A549 (cell line): ENCODE results near the gene CD80. TPM values are rescaled to one million over a fixed set of nuclear protein-coding genes. Genes with fewer than 3 reads are reported as not detected.

Source experiments
- ATAC-seq, 2 experiments: fragments of 200-7000 bp in 1 of 2; fragments of >200 bp in 1 of 2; cut with Nextera tagmentation in 1 of 2; cut with Tn5 transposase in 1 of 2; 3 replicates each; pipeline versions ENCODE4 v1.8.0 to v1.9.1; 2018 to 2020; ENCODE audit warnings: mild to moderate bottlenecking in 1 of 2, moderate library complexity in 1 of 2
- CTCF ChIA-PET: fragments of 300-600 bp; sonication (Branson Sonifier 250); formaldehyde crosslinking; extraction: SDS; loops from one replicate; lab custom pipeline; 2021; ENCODE audit warnings: antibody characterized with exemption, inconsistent platforms; lab: Yijun Ruan, JAX
- POLR2A ChIA-PET: fragments of 350-600 bp; formaldehyde crosslinking; extraction: SDS; loops from one replicate; lab custom pipeline; 2021; ENCODE audit warnings: antibody characterized with exemption, inconsistent platforms; lab: Yijun Ruan, JAX
- DNase-seq, 2 experiments: peaks; one replicate each; pipeline versions ENCODE4 v3.0.0 to v3.0.0-alpha.2; 2011 to 2016; ENCODE audit warnings: low read depth in 1 of 2, low spot score in 1 of 2
- FAIRE-seq: peaks from 2 replicates; lab custom pipeline; 2011; peaks lifted over from hg19 to GRCh38; lab: Jason Lieb, UNC
- H3K27ac ChIP-seq, 2 experiments: fragments of >200 bp; sonication (Bioruptor Twin); formaldehyde crosslinking; 3 replicates each; pipeline ENCODE4 v1.5.1; 2016 to 2017
- H3K4me1 ChIP-seq: fragments of >200 bp; sonication (Bioruptor Twin); formaldehyde crosslinking; 3 replicates; pipeline ENCODE4 v1.6.1; 2016
- H3K4me2 ChIP-seq: fragments of >200 bp; sonication (Bioruptor Twin); formaldehyde crosslinking; 3 replicates; pipeline ENCODE4 v1.6.1; 2016
- H3K4me3 ChIP-seq: fragments of >200 bp; sonication (Bioruptor Twin); formaldehyde crosslinking; 3 replicates; pipeline ENCODE4 v1.5.1; 2016
- H3K9me3 ChIP-seq: fragments of >200 bp; sonication (Bioruptor Twin); formaldehyde crosslinking; 3 replicates; pipeline ENCODE4 v1.6.1; 2016
- BCL3 ChIP-seq: fragments of >200 bp; sonication (Bioruptor Twin); formaldehyde crosslinking; IDR thresholded peaks from 3 replicates; pipeline ENCODE4 v1.6.1; 2016
- BHLHE40 ChIP-seq: IDR thresholded peaks from 2 replicates; pipeline ENCODE4 v1.6.1; 2012; ENCODE audit warnings: low read depth, low read length, inconsistent platforms
- CHD4 ChIP-seq: fragments of 200-600 bp; sonication (generic); IDR thresholded peaks from 2 replicates; pipeline ENCODE4 v1.6.1; 2016; ENCODE audit warnings: antibody characterized with exemption, mild to moderate bottlenecking, borderline replicate concordance
- CTCF ChIP-seq: fragments of >200 bp; sonication (Bioruptor Twin); formaldehyde crosslinking; IDR thresholded peaks from 3 replicates; pipeline ENCODE4 v1.5.1; 2016
- FOSB ChIP-seq: fragments of 250-450 bp; sonication (Bioruptor Pico); IDR thresholded peaks from 2 replicates; pipeline ENCODE4 v1.5.0; 2020; ENCODE audit warnings: mild to moderate bottlenecking, moderate library complexity
- FOSL2 ChIP-seq, 2 experiments: fragments of 450-650 bp in 1 of 2; fragments of >200 bp in 1 of 2; sonication (Bioruptor Twin) in 1 of 2; formaldehyde crosslinking; IDR thresholded peaks; 2 replicates each; pipeline versions ENCODE4 v1.5.0 to v1.6.1; 2016 to 2020; ENCODE audit warnings: mild to moderate bottlenecking in 1 of 2, moderate library complexity in 1 of 2
- HES2 ChIP-seq: fragments of >200 bp; sonication (Bioruptor Twin); formaldehyde crosslinking; IDR thresholded peaks from 2 replicates; pipeline ENCODE4 v1.6.1; 2016
- HOXA7 ChIP-seq: fragments of 250-450 bp; sonication (Bioruptor Pico); IDR thresholded peaks from 2 replicates; pipeline ENCODE4 v1.5.0; 2020; ENCODE audit warnings: mild to moderate bottlenecking, moderate library complexity
- HOXB13 ChIP-seq: fragments of 250-450 bp; sonication (Bioruptor Pico); IDR thresholded peaks from 2 replicates; pipeline ENCODE4 v1.5.0; 2020; ENCODE audit warnings: low read depth, mild to moderate bottlenecking, moderate library complexity
- HOXB5 ChIP-seq: fragments of 250-450 bp; sonication (Bioruptor Pico); IDR thresholded peaks from 2 replicates; pipeline ENCODE4 v1.5.0; 2020; ENCODE audit warnings: mild to moderate bottlenecking, moderate library complexity
- JUN ChIP-seq, 2 experiments: fragments of >200 bp; sonication (Bioruptor Twin); formaldehyde crosslinking; IDR thresholded peaks; 2 replicates in 1 of 2; 3 replicates in 1 of 2; pipeline ENCODE4 v1.6.1; 2016 to 2017
- JUNB ChIP-seq: fragments of >200 bp; sonication (Bioruptor Twin); formaldehyde crosslinking; IDR thresholded peaks from 2 replicates; pipeline ENCODE4 v1.6.1; 2016
- MYC ChIP-seq: IDR thresholded peaks from 2 replicates; pipeline ENCODE4 v1.6.1; 2012; ENCODE audit warnings: mild to moderate bottlenecking, inconsistent platforms, low read length, improper control_type of control experiment, borderline replicate concordance
- NPAS2 ChIP-seq: fragments of 250-450 bp; sonication (Bioruptor Pico); IDR thresholded peaks from 2 replicates; pipeline ENCODE4 v1.8.0; 2022; ENCODE audit warnings: mild to moderate bottlenecking, moderate library complexity, borderline replicate concordance
- PHF8 ChIP-seq: fragments of 200-600 bp; sonication (generic); IDR thresholded peaks from 2 replicates; pipeline ENCODE4 v1.6.1; 2016; ENCODE audit warnings: low read depth, mild to moderate bottlenecking, antibody characterized with exemption, moderate library complexity, borderline replicate concordance
- POLR2AphosphoS2 ChIP-seq: conservative IDR thresholded peaks from 2 replicates; pipeline ENCODE4 v1.6.1; 2012; ENCODE audit warnings: low read length, improper control_type of control experiment, inconsistent platforms
- RFX5 ChIP-seq: fragments of 450-650 bp; IDR thresholded peaks from 2 replicates; pipeline ENCODE4 v1.7.1; 2014; ENCODE audit warnings: antibody characterized with exemption, mild to moderate bottlenecking, moderate library complexity
- TFCP2L1 ChIP-seq: fragments of 250-450 bp; sonication (Bioruptor Pico); IDR thresholded peaks from 2 replicates; pipeline ENCODE4 v1.5.0; 2021; ENCODE audit warnings: mild to moderate bottlenecking
- USF2 ChIP-seq: fragments of 450-650 bp; IDR thresholded peaks from 2 replicates; pipeline ENCODE4 v1.6.1; 2014; ENCODE audit warnings: antibody characterized with exemption
- ZC3H11A ChIP-seq: fragments of 450-650 bp; IDR thresholded peaks from 2 replicates; pipeline ENCODE4 v1.6.1; 2014; ENCODE audit warnings: antibody characterized with exemption, mild to moderate bottlenecking
- ZNF302 ChIP-seq: fragments of 250-450 bp; sonication (Bioruptor Pico); IDR thresholded peaks from 2 replicates; pipeline ENCODE4 v1.9.0; 2021; ENCODE audit warnings: inconsistent platforms, mild to moderate bottlenecking, moderate library complexity
- WGBS: methylation state at CpG from one replicate; pipeline ENCODE4 v1.1.6; 2017; ENCODE audit errors: missing lambda C conversion rate; 5-methylcytosine and 5-hydroxymethylcytosine counted together
- polyA plus RNA-seq, 4 experiments: library from polyadenylated mRNA; depleted of rRNA in 3 of 4; stranded (reverse); fragments of >200 nt; fragmentation: RNase III in 1 of 4; extraction: RNeasy Plus Mini Kit Qiagen cat#74134 plus additional on column Dnase treatment in 1 of 4; gene quantifications; 2 replicates in 3 of 4; 3 replicates in 1 of 4; pipeline ENCODE4 v1.2.3, GENCODE V29; 2011 to 2017

CD80 gene
- polyA plus RNA-seq, 2 of the 4 experiments (the other 2 are of a cell fraction): 0.08 TPM; not detected in 1

GRCh38 chr3:119590706-119591105 is 31.3 kb upstream of the CD80 start:
- Histone ChIP-seq H3K27ac (no peak overlapping the region), H3K4me1 (no peaks in the 10 kb centered on the region), H3K4me2 (no peak overlapping the region), H3K9me3 (no peaks in the 10 kb centered on the region), H3K4me3 (no peak overlapping the region)
- ATAC-seq (no peak), DNase-seq (no peak), FAIRE-seq (no peak)
- POLR2A ChIA-PET: no interaction called here
- TF ChIP-seq JUN (IDR thresholded peaks at IDR 0.05): no peak
- no peak for TF ChIP-seq HES2
- no peak for TF ChIP-seq RFX5
- no peak for TF ChIP-seq FOSB (CRISPR knock-in tag)
- no peak for TF ChIP-seq NPAS2 (CRISPR knock-in tag)
- no peak for TF ChIP-seq POLR2AphosphoS2
- no peak for TF ChIP-seq MYC
- 83% methylated on average over 1 of the region's 1 CpG for WGBS
- CTCF ChIA-PET: interaction anchor here (0.8 to 0.9 kb wide), 2 partner anchors 75 to 317 kb away, joined by 3 to 4 read pairs; no protein-coding TSS in a partner anchor

- 43% methylated on average over 6 of the region's 6 CpGs for WGBS
- TF ChIP-seq CHD4: no peak
- Histone ChIP-seq H3K4me3 (no peak overlapping the region), H3K27ac (no peak overlapping the region), H3K9me3 (no peaks in the 10 kb centered on the region), H3K4me1 (no peaks in the 10 kb centered on the region), H3K4me2 (no peak overlapping the region)
- ChIA-PET CTCF (interaction anchor here (1.2 kb wide), 1 partner anchor 93 kb away, joined by 3 read pairs; no protein-coding TSS in a partner anchor), POLR2A (no interaction called here)
- ATAC-seq (no peak), FAIRE-seq (no peak), DNase-seq (no peak)
These were observed 29.8 kb upstream of the CD80 start for GRCh38 chr3:119589102-119589773.

- DNase-seq: no peak
- no peak overlapping the region for H3K4me2 ChIP-seq
- no peaks in the 10 kb centered on the region for H3K4me1 ChIP-seq
- ChIA-PET CTCF (interaction anchor here (1.2 kb wide), 1 partner anchor 94 kb away, joined by 3 read pairs; no protein-coding TSS in a partner anchor), POLR2A (interaction anchor here (1.1 kb wide), 1 partner anchor 90 kb away, joined by 4 read pairs; the partner anchor contains the start of gene TIMMDC1)
- no peak for ATAC-seq
- no peaks in the 10 kb centered on the region for H3K9me3 ChIP-seq
- FAIRE-seq: no peak
- TF ChIP-seq HOXB5 (CRISPR knock-in tag) (no peak), TFCP2L1 (CRISPR knock-in tag) (no peak), ZC3H11A (no peak), NPAS2 (CRISPR knock-in tag) (no peak), CTCF (no peak), HOXA7 (no peak), BHLHE40 (no peak), BCL3 (no peak), PHF8 (no peak), MYC (no peak), USF2 (no peak), JUNB (no peak), ZNF302 (CRISPR knock-in tag) (no peak), FOSL2 (IDR thresholded peaks at IDR 0.05) (no peak), FOSL2 (CRISPR knock-in tag; IDR thresholded peaks at IDR 0.05) (no peak), FOSB (CRISPR knock-in tag) (no peak), HOXB13 (no peak)
- H3K27ac ChIP-seq: no peak overlapping the region
- WGBS: 76% methylated on average over 3 of the region's 3 CpGs
- H3K4me3 ChIP-seq: no peak overlapping the region
These were observed 28.7 kb upstream of the CD80 start for GRCh38 chr3:119588112-119588511.
